ENCODE data around the gene CTRB1.

Gene CTRB1

DNA sequence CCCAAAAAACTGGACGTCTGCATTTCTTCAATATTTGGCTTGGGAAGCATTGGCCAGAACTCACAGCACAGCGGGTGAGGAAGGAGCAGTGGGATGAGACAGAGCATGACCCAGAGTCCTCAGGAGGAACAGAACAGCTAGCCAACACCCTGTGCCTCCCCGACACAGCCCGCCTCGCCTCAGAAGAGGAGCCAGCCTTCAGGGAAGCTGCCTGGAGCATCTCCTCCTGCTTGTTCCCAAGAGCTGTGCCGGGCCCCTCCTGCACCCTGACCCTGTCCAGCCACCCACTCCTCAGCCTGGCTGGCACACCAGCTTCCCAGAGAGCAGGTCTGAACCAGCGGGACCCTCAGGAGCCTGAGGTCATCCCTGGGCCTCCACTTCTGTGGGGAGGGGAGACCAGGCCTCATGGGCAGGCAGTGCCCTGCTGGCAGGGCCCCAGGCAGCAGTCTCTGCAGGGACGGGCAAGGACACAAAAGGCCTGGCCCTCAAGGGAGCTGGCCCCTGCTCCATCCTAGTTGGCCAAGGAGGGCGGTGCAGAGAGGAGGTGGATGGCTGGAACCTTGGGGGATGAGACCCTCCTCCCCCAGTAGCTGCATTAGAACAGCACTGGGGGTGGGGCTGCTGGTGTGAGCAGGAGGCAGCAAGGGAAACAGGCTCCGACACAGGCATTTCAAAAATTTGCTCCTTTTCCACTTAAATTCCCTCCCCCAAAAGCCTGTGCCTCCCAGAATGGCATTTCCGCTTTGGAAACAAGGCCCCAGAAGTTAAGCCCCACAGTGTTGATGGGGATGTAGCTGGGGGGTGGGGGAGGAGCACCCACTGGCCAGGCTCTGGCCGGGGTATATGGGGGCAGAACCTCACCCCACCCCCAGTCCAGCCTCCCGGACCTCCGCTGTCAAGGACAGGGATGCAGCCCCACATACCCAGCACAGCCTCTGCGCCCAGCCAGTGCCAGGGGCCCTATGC lies 34.4 kb downstream of the CTRB1 start:
- DNase-seq (ENCODE audit: low read depth in 1 of 2, low spot score in 1 of 2): no peak

DNA sequence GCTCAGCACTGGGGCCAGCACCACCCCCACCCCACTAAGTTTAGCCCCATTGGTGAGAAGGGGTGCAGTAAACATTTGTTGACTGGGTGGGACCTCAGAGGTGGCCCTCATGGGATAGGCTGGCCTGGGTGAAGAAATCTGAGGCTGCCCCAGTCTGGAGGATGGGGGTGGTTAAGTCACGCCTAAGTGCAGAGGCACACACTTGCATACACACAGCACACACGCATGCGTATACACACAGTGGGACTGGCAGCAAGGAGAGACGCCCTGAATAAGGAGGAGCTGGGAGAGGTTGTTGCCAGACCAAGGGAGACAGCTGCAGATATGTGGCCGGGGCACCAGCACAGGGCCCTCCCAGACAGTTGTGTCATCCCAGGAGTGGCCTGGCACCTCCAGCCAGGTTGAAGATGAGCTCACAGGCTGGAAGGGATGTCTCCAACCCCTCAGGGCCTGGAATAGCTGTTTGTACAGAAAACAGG lies 35.6 kb downstream of the CTRB1 start:
- no peak for DNase-seq (ENCODE audit: low read depth in 1 of 2, low spot score in 1 of 2)

DNA sequence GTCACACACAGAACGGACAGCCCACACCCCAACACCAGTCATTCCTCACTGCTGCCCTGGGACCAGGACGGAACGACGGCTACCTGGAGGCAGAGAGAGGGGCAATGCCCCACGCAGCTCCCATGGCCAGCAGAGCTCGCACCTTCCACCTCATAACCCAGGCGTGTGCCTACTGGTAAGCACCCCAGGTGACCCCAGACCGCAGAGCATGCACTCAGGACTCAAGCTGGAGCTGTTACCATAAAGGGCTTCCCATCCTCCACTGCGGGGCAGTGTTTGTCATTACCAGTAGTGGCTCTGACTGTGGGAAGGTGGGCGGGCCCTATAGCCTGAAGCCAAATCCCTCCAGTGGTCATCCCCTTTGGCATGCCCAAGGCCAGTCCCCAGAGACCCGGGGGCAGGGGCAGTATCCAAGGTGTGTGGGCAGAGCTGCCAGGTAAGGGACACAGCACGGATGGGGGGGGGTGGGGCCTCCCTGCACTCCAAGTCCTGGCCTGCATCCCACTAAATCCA lies 37.3 kb downstream of the CTRB1 start:
- no peak for DNase-seq (ENCODE audit: low read depth in 1 of 2, low spot score in 1 of 2)

DNA sequence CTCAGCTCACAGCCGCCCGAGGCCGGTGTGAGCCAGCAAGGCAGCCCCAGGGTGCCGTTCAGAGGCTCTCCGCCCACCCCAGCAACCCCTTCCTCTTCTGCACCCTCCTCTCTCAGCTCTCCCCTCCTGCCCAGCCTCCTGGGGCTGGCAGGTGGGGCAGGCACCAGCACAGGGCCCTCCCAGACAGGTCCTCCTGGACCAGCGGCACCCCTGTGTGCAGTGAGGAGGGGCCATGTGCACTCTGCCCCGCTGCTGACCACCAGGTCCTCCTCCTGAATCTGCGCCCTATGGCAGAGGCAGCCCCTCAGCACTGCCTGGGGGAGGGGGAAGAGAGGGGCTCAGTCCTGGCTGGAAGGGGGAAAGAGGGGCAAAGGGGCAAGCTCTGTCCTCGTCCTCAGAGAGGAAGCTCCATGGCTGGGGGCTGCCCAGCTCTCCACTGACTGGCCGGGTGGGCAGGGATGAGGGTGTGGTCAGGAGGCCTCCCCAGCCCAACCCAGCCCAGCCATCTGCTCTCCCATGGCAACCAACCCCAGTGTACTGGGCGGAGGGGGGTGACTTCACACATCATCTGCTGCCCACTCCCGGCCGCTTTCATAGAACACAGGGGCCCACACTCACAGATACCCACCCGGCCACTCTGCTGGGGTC lies 38.0 kb downstream of the CTRB1 start:
- no peak for DNase-seq (ENCODE audit: low read depth in 1 of 2, low spot score in 1 of 2)

DNA sequence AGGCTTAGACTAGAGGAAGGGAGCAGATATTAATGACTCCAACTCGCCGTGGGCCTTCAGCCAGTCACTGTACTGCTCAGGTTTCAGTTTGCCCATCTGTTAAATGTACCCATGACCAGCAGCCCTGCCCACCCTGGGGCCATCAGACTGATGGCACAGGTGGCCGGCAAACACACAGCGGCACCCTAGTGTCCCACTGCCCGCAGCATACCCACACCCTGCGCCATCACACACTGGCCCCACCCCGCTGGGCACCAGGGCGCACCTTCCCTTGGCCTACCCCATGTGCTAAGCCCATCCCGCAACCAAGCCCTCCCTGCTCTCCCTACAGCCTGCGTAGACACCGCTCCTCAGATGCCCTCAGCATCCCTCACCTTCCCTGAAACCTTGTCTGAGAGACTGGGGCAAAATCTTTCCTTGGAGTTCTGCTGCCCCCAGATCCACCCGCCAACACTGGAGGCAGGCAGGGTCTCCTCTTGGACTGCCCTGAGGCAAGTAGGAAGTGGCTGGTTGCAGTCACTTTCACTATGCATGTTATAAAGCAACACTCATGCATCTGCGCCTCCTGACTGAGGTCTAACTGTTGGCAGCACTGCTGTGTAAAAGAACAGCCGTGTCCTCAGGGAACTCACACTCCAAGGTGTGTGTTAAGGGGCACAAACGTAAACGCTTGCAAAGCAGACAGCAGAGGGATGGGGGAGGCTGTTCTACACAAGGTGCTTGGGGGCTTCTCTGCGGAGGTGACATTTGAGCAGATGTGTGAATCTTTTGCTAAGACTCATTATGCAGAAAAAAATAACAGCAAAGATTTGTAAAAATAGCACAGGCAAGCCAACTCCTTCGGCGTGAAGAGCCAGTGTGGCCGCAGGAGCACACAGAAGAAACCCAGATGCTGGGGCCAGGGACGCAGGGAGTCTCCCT lies 39.4 kb downstream of the CTRB1 start:
- no peak for DNase-seq (ENCODE audit: low read depth in 1 of 2, low spot score in 1 of 2)

DNA sequence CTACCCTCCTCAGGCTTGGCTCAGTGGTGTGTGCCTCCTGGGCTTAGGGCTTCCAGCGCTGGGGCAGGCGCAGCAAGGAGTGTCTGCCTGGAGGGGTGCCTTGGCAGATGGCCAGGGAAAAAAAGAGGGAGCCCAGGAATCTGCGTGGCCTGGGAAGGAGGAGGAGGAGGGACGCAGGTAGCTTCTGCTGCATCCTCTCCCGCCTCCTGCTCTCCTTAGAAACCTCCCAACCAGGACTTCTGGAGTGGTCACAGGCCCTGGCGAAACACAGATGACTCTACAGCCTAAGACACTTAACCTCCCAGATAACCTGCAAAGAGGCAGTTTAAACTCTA lies 40.0 kb downstream of the CTRB1 start:
- no peak for DNase-seq (ENCODE audit: low read depth in 1 of 2, low spot score in 1 of 2)

DNA sequence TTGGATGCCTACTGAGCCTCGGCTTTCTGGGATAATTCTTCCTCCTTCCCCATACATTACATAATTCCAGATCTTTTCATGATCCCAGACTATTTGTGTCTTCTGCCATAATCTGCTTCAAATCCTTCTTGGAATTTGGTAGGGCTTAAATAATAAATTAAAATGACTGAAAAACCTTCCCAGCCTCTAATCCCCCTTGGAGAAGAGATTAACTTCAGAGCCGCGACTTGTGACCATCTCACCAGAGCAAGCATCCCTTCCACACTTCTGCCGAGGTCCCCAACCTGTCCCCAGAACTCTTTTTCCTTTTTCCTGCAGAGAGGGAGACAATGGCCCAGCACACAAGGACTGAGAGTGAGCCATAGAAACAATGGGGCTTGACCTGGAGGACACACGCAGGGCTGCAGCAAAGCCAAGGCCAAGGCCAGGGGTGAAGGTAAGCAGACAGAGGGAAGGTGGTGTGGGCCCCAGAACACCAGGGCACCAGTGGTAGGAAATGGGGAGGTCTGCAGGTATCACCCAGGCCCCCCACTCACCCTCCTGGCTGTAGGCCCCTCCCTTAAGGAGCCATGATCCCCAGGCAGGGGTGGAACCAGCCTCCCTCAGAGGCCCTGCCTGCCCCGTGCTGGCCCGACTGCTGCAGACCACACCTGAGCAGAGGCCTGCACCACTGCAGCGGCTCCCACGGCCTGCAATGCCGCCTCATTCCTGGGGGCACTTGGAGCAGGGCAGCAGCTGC lies 42.2 kb downstream of the CTRB1 start:
- no peak for DNase-seq (ENCODE audit: low read depth in 1 of 2, low spot score in 1 of 2)

DNA sequence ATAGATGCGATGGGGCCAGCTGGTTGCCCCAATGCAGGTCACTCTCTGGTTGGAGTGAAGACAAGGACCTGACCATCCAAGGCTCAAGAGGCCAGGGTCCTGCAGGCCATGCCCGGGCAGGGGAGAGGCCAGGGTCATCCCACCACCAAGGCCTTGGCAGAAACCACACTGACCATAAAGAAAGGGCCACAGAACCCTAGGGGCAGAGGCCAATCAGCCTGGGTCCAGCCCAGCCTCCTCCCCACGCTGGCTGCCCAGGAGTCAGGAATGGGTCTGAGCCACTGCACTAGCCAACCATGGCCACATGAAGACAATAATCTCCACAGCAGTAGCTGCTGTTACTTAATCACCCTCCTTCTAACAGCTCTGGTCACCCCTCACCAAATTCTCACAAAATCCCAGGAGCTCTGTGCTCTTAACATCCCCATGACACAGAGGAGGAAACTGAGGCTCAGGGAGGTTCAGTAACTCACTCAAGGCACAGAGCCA lies 42.8 kb downstream of the CTRB1 start:
- DNase-seq (ENCODE audit: low read depth in 1 of 2, low spot score in 1 of 2): no peak

DNA sequence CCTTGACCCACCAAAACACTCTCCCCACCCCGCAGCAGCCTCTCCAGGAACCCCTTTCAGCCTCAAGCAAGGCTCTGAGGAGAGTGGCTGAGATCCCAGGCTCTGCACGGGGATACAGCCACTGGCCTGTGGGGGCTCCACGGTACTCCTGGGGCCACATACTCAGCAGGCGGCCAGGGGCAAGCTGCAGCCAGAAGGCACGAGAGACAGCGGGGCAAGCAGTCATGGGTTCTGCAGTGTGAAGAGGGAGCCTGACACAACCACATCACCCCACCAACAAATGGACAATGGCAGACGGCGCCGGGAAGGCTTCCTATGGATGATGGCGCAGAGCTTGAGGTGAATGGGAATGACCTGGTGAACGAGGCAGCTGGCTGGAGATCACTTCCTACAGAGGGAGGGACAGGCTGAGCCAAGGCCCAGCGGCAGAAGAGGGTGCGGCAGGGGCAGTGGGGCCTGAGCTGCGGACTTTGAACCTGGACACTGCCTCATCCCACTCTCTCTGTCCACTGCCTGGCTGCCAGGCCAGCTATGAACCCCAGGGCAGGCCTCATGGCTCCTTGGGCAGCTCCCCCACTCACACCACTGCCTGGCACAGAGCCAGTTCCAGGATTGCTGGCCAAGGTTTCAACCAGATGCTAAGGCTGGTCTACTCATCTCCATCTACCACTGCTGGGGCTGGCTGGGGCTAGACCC lies 43.5 kb downstream of the CTRB1 start:
- DNase-seq (ENCODE audit: low read depth in 1 of 2, low spot score in 1 of 2): no peak

DNA sequence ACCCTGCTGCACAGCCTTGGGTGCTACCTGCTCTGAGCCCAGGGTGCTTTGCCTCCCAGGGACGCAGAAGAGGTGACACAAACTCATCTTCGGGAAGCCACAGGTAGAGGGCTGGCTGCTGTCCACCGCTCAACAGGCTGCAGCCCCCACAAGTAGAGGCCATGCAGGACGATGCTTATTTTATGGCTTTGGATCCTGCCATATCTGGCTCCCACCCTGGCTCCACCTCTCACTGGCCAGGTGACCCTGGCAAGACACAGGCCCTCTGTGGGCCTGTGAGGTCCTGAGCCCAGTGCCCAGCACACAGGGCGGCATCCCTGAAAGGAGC lies 44.0 kb downstream of the CTRB1 start:
- DNase-seq (ENCODE audit: low read depth in 1 of 2, low spot score in 1 of 2): no peak

DNA sequence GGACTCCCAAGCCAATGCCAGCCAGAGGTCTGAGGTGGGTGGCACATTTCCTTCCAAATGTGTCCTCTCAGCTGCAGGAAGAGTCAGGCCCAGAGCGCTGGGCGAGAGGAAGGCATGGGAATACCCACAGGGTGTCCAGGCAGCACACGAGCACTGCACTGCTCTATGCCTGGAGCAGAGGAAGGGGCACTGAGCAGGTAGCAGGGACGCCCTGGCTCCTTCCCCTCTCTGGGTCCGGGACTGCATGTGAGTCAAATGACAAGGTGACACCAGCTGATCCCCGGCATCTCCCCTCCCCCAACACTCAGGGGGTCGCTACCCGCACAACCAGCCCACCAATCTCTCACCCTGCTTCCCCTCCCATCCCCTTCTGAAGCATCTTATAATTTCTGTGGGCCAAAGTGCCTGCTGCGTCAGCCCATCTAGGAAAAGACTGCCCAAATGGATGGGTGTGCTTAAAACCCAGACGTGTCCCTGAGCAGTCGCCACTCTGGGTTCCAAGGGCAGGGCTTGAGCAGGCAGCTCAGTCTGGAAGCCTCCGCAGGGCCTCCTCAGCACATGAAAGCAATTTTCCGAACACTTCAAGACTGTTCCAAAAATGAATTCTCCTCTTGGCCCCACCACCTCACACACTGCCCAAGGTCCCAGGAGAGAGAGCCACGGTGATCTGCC lies 44.6 kb downstream of the CTRB1 start:
- no peak for DNase-seq (ENCODE audit: low read depth in 1 of 2, low spot score in 1 of 2)

DNA sequence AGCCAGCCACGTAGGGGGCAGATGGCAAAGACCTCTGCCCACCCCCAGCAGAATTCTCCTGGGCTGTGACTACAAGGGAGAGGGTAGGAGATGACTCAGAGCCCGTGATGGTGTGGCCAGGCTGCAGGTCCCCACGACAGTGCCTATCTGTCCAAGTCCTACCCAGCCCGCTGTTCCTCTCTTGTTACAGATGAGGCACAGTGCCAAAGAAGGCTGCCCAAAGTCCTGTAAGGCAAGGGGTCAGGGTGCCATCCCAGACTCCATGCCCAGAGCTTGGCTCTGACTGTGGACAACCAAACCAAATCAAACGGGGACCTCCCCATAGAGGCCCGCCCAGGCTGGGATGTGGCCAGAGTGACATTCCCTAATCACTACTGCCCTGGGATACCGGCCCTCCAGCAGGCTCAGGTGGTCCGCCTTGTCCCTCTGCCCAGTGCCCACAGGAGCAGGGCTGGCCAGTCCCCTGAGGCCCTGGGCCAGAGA lies 45.2 kb downstream of the CTRB1 start:
- no peak for DNase-seq (ENCODE audit: low read depth in 1 of 2, low spot score in 1 of 2)

DNA sequence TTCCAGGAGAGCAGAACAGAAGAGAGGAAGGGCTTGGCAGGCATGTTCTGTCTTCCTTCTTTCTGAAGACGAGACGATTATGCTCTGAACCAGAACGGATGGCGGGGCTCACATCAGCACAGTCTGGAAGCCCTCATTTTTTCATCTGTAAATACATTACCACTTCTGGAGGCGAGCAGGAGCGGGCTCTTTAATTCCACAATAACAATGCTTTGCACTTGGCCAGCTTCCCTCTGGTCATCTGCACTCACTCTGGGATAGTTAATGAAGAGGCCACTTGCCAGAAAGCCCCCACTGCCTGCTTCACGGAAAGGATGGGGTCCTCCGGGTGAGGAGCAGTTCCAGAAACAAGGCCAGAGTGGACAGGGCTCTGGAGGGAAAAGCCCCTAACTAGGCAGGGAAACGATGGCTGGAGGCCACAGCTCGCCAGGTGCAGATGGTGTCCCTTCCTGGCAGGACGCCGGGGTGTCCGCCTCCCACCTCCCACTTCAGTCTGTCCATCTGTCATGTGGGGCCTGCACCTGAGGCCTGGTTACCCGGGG lies 45.7 kb downstream of the CTRB1 start:
- DNase-seq (ENCODE audit: low read depth in 1 of 2, low spot score in 1 of 2): no peak

DNA sequence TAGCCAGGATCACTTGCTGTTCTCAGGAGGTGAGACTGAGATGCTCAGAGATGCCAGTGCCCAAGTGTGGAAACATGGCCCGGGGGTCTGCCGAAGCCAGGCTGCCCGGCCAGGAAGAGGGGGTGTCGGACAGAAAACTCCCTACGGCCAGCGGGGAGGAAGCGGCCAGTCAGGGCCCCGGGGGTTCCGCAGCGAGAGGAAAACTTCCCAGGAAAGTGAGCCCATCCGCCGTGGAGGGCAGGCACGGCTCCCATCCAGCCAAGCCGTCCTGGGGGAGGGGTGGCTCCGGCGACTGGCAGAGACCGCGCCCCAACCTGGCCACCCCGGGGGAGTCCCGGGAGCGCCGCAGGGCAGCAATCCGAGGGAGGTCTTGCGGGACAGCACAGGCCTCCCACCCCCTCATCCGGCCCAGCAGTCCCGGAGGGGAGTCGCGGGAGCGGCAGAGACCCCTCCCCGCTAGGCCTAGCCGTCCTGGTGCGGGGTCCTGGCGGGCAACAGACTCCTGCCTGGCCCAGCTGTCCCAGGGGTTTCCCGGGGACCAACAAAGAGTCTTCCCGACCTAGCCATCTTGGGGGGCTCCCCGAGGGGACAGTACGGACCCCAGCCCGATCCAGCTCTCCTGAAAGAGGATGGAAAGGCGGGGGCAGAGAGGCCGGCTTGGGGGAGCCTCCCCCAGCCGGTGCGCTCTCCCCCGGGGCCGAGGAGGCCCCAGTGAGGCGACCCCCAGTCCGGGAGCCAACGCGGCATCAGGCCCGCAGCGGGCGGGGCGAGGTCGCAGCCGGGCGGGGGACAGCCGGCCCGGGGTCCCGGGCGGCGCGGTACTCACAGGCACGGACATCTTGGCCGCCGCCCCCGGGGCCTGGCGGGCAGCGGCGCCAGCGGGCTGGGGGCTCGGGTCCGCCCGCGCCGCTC lies 46.5 kb downstream of the CTRB1 start:
- no peak for DNase-seq (ENCODE audit: low read depth in 1 of 2, low spot score in 1 of 2)

DNA sequence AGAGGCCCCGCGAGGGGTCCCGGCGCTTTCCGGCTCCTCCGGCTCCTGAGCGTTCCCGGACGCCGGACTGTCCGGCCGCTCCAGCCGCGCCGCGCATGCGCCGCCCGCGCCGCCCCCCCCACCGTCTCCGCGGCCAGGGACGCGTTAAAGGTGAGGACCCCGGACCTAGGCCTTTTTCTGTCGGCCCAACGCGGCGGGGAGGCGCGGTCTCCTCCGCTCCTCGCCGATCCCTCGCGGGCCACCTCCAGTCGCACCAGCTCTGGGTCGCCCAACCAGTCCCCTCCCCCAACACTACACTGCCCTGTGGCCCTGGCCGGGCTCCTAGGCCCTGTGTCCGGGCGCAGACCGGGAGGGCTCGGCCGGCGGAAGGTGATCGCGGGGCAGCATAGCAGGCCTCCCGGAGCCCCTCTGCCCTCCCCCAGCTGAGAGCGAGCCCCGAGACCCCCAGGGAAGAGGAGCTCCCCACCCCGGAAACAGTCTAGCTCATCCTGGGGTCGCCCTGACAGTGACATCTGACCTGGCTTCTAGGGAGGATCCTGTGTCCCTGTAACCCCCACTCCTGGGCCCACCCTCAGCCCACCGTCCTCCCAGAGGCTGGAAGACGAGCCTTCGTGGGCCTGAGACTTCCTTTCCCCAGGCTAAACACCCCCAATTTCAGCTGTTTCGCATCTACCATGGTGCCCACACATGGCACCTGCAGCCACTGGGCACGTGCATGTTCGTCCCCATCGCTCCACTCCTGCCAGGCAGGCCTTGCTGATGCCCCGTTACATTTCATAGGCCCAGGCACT lies 47.3 kb downstream of the CTRB1 start:
- no peak for DNase-seq (ENCODE audit: low read depth in 1 of 2, low spot score in 1 of 2)

DNA sequence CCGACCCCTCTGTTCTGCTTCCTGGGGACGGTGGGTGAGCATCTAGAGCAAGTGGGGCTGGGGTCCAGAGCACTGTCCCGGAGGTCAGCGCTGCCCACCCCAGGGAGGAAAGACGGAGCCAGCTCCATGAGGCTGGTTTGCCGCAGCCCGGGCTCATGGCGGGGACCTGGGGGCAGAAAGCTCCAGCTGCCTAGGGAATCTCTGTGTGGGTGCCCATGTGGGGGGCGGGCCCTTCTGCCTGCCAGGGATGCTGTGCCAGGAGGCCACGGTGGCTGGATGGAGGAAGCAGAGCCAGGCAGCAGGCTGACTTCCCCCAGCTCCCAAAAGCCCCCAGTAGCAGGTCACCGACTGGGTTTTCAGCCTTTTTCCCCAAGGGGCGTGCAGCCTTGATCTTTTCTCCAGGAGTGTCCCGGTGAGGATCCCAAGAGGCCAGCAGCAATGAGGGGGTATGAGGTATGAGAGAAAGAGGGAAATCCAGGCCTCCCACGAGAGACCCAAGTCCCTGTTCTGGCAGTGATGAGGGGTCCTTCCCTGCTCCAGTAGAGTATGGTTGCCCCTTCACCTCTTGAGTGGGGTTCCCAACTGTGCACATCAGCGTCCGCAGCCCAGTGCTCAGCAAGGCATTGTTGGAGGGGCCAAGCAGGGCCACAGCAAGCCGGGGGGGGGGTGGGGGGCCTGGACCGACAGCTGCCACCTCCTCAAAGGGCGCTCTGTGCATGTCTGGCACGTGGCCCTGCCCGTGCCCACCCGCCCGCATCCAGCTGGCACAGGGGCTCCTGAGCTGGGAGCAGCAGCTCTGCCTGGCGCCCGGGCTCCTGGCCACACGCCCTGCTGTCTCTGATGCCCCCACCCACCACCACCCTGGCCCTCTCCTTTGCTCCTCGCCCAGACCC lies 48.2 kb downstream of the CTRB1 start:
- DNase-seq (ENCODE audit: low read depth in 1 of 2, low spot score in 1 of 2): no peak

All from activated T-helper 1 cell treated with anti-CD3 and anti-CD28 coated beads, Interleukin-2, amount 50 U/mL, for 16 hours (primary cell).